H9 (cell line): ENCODE results near the gene BIVM. TPM values are rescaled to one million over a fixed set of nuclear protein-coding genes. Genes with fewer than 3 reads are reported as not detected.
A peak's percentile ranks its signal among the peaks of the same experiment; 100 is the strongest.

Source experiments
- DNase-seq: peaks from one replicate; pipeline ENCODE4 v3.0.0-alpha.2; 2017
- H2AFZ ChIP-seq: one replicate; pipeline ENCODE4 v1.6.1; 2013; ENCODE audit warnings: mild to moderate bottlenecking, low read length, control low read depth, moderate library complexity
- H2AK5ac ChIP-seq: 2 replicates; pipeline ENCODE4 v1.6.1; 2013; ENCODE audit warnings: low read length, control low read depth, mixed read lengths; ENCODE audit not compliant: insufficient read length
- H2BK120ac ChIP-seq: one replicate; pipeline ENCODE4 v1.6.1; 2013; ENCODE audit warnings: low read depth, mild to moderate bottlenecking, low read length, control low read depth, inconsistent platforms; ENCODE audit not compliant: poor library complexity, severe bottlenecking
- H2BK12ac ChIP-seq: 2 replicates; pipeline ENCODE4 v1.6.1; 2013; ENCODE audit warnings: low read length, control low read depth, mixed read lengths, low read depth; ENCODE audit not compliant: insufficient read length
- H2BK15ac ChIP-seq: 2 replicates; pipeline ENCODE4 v1.6.1; 2013; ENCODE audit warnings: low read depth, low read length, control low read depth
- H2BK20ac ChIP-seq: one replicate; pipeline ENCODE4 v1.6.1; 2013; ENCODE audit warnings: low read depth, mild to moderate bottlenecking, low read length, control low read depth, inconsistent platforms; ENCODE audit not compliant: poor library complexity, severe bottlenecking
- H2BK5ac ChIP-seq: 2 replicates; pipeline ENCODE4 v1.6.1; 2013; ENCODE audit warnings: low read length, control low read depth, mixed read lengths; ENCODE audit not compliant: insufficient read length
- H3K14ac ChIP-seq: 2 replicates; pipeline ENCODE4 v1.6.1; 2013; ENCODE audit warnings: low read length, control low read depth; ENCODE audit not compliant: insufficient read depth
- H3K18ac ChIP-seq: 2 replicates; pipeline ENCODE4 v1.6.1; 2013; ENCODE audit warnings: low read depth, mild to moderate bottlenecking, mixed read lengths, low read length, control low read depth; ENCODE audit not compliant: insufficient read length
- H3K23ac ChIP-seq: 2 replicates; pipeline ENCODE4 v1.6.1; 2013; ENCODE audit warnings: low read length, control low read depth, mixed read lengths, low read depth; ENCODE audit not compliant: insufficient read length
- H3K23me2 ChIP-seq: 2 replicates; pipeline ENCODE4 v1.6.1; 2013; ENCODE audit warnings: low read depth, mild to moderate bottlenecking, mixed read lengths, low read length, control low read depth; ENCODE audit not compliant: insufficient read length, poor library complexity, severe bottlenecking
- H3K27ac ChIP-seq: 2 replicates; pipeline ENCODE4 v1.5.1; 2013; ENCODE audit warnings: low read length, control low read depth, mixed read lengths, low read depth; ENCODE audit not compliant: insufficient read length
- H3K27me3 ChIP-seq: 2 replicates; pipeline ENCODE4 v1.6.1; 2013; ENCODE audit warnings: low read length, control low read depth, inconsistent platforms; ENCODE audit not compliant: insufficient read depth
- H3K4ac ChIP-seq: 2 replicates; pipeline ENCODE4 v1.6.1; 2013; ENCODE audit warnings: low read depth, mild to moderate bottlenecking, control low read depth, inconsistent platforms, low read length, moderate library complexity
- H3K4me1 ChIP-seq: 2 replicates; pipeline ENCODE4 v1.6.1; 2013; ENCODE audit warnings: low read length, control low read depth, inconsistent platforms; ENCODE audit not compliant: insufficient read depth
- H3K4me2 ChIP-seq: 2 replicates; pipeline ENCODE4 v1.6.1; 2013; ENCODE audit warnings: low read length, control low read depth, mixed read lengths; ENCODE audit not compliant: insufficient read length, insufficient read depth
- H3K56ac ChIP-seq: 2 replicates; pipeline ENCODE4 v1.6.1; 2013; ENCODE audit warnings: low read depth, mild to moderate bottlenecking, mixed read lengths, low read length, control low read depth; ENCODE audit not compliant: insufficient read length
- H3K79me1 ChIP-seq: 2 replicates; pipeline ENCODE4 v1.6.1; 2013; ENCODE audit warnings: low read depth, mild to moderate bottlenecking, moderate library complexity, low read length, control low read depth, inconsistent platforms; ENCODE audit not compliant: insufficient read depth, poor library complexity, severe bottlenecking
- H3K79me2 ChIP-seq: 2 replicates; pipeline ENCODE4 v1.6.1; 2013; ENCODE audit warnings: low read length, control low read depth, inconsistent platforms; ENCODE audit not compliant: insufficient read depth
- H3K9ac ChIP-seq: 2 replicates; pipeline ENCODE4 v1.6.1; 2013; ENCODE audit warnings: low read length, control low read depth, mixed read lengths; ENCODE audit not compliant: insufficient read length; ENCODE audit errors: extremely low read depth
- H3K9me3 ChIP-seq: one replicate; pipeline ENCODE4 v1.6.1; 2013; ENCODE audit warnings: low read depth, low read length, inconsistent platforms; ENCODE audit not compliant: control insufficient read depth
- H3T11ph ChIP-seq: one replicate; pipeline ENCODE4 v1.6.1; 2013; ENCODE audit warnings: mild to moderate bottlenecking, low read length, control low read depth, inconsistent platforms
- H4K20me1 ChIP-seq: one replicate; pipeline ENCODE4 v1.6.1; 2013; ENCODE audit not compliant: control insufficient read depth, insufficient read length, insufficient read depth
- H4K5ac ChIP-seq: 2 replicates; pipeline ENCODE4 v1.6.1; 2013; ENCODE audit warnings: low read depth, mild to moderate bottlenecking, mixed read lengths, low read length, control low read depth; ENCODE audit not compliant: insufficient read length
- H4K8ac ChIP-seq: replicated peaks from 2 replicates; pipeline ENCODE4 v1.6.1; 2013; ENCODE audit warnings: low read length, control low read depth, mixed read lengths, low read depth; ENCODE audit not compliant: insufficient read length
- H4K91ac ChIP-seq: 2 replicates; pipeline ENCODE4 v1.6.1; 2013; ENCODE audit warnings: low read depth, mild to moderate bottlenecking, moderate library complexity, mixed read lengths, low read length, control low read depth; ENCODE audit not compliant: insufficient read length
- H3K27ac Mint-ChIP-seq, 3 experiments: 2 replicates in 2 of 3; 3 replicates in 1 of 3; pipeline ENCODE4 v1.8.0; 2020 to 2021; ENCODE audit warnings: mixed read lengths in 3 of 3, mild to moderate bottlenecking in 1 of 3, moderate library complexity in 1 of 3
- H3K27me3 Mint-ChIP-seq: 2 replicates; pipeline ENCODE4 v1.8.0; 2021; ENCODE audit warnings: low read depth, mild to moderate bottlenecking, moderate library complexity, mixed read lengths
- H3K36me3 Mint-ChIP-seq, 3 experiments: 2 replicates in 2 of 3; 3 replicates in 1 of 3; pipeline ENCODE4 v1.8.0; 2020 to 2021; ENCODE audit warnings: low read depth in 3 of 3, mixed read lengths in 3 of 3; ENCODE audit not compliant: insufficient read depth in 1 of 3
- H3K4me1 Mint-ChIP-seq, 2 experiments: 2 replicates each; pipeline ENCODE4 v1.8.0; 2020; ENCODE audit warnings: mixed read lengths in 2 of 2
- H3K4me3 Mint-ChIP-seq, 2 experiments: 2 replicates in 1 of 2; 3 replicates in 1 of 2; pipeline ENCODE4 v1.8.0; 2020 to 2021; ENCODE audit warnings: mild to moderate bottlenecking in 2 of 2, mixed read lengths in 2 of 2, moderate library complexity in 1 of 2
- H3K9me3 Mint-ChIP-seq, 2 experiments: 2 replicates in 1 of 2; 3 replicates in 1 of 2; pipeline ENCODE4 v1.8.0; 2020; ENCODE audit warnings: mild to moderate bottlenecking in 2 of 2, mixed read lengths in 2 of 2, moderate library complexity in 1 of 2
- WGBS: extraction: QIAGEN DNeasy Blood & Tissue Kit; methylation state at CpG from one replicate; pipeline ENCODE4 v1.1.7; 2013; ENCODE audit warnings: missing lambda C conversion rate, low lambda C conversion rate, mixed read lengths; ENCODE audit not compliant: insufficient read length; ENCODE audit errors: extremely low coverage; 5-methylcytosine and 5-hydroxymethylcytosine counted together
- total RNA-seq: library from RNA; stranded (reverse); gene quantifications from 2 replicates; pipeline ENCODE4 v1.2.1, GENCODE V29; 2021
- TF ChIP-seq, protein P1 (sequence below): fragments of 200-600 bp; sonication (generic); conservative IDR thresholded peaks from 3 replicates; pipeline ENCODE4 v1.8.0; 2021; ENCODE audit warnings: antibody characterized with exemption, mild to moderate bottlenecking

Gene BIVM
- total RNA-seq, 1 experiment from 2014 or later, result 9.0 TPM

DNA sequence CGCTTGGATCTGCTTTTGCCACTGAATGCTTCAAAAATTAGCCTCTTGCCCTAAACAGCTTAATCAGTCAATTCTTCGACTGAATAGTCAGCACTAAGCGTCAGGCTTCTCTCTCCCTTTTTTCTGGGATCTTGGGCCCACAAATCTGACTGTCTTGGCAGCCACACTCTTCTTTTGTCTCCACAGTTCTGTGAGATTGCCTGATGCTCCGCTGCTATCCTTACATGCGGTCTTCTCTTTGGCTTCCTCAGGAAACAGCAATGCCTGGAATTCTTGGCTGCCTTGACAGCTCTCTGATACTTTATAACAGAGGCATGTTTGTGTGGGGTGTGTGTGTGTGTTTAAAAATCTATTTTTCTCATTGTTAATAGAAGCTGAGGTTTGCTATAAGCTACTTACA lies 79.6 kb downstream of the BIVM start:
- H3K27ac ChIP-seq, result no peak overlapping the region
- no peak overlapping the region for H3K18ac ChIP-seq
- no peaks in the 10 kb centered on the region for H4K20me1 ChIP-seq
- no peak overlapping the region for H3K4me2 ChIP-seq
- no peak overlapping the region for H2BK120ac ChIP-seq
- H3K4ac ChIP-seq, result no peak overlapping the region
- H3K4me1 ChIP-seq, result no peaks in the 10 kb centered on the region
- no peak overlapping the region for H4K5ac ChIP-seq
- H3K27me3 ChIP-seq, result no peaks in the 10 kb centered on the region
- H3K79me1 ChIP-seq, result no peaks in the 10 kb centered on the region
- H2AK5ac ChIP-seq, result no peak overlapping the region
- no peaks in the 10 kb centered on the region for H3K9me3 Mint-ChIP-seq
- H3K36me3 Mint-ChIP-seq, result peaks cover 5 to 15% (median 15%) of the 10 kb centered on the region in 3 experiments; a peak in 4 of 7 replicates
- H2BK12ac ChIP-seq, result no peak overlapping the region
- H2BK20ac ChIP-seq, result no peak overlapping the region
- no peak overlapping the region for H2BK5ac ChIP-seq
- no peak overlapping the region for H2BK15ac ChIP-seq
- peaks cover 15 to 17% of the 10 kb centered on the region in 2 experiments for H3K4me1 Mint-ChIP-seq
- H3K9ac ChIP-seq, result no peak overlapping the region
- no peaks in the 10 kb centered on the region for H3K27me3 Mint-ChIP-seq
- H3K23ac ChIP-seq, result no peak overlapping the region
- no peak overlapping the region for H3T11ph ChIP-seq
- no peak overlapping the region for H3K56ac ChIP-seq
- H4K8ac ChIP-seq, result no peak overlapping the region
- no peak overlapping the region for H4K91ac ChIP-seq
- no CpG with 5 or more reads among the region's 5 CpGs for WGBS
- no peaks in the 10 kb centered on the region for H3K79me2 ChIP-seq
- DNase-seq, result no peak
- H2AFZ ChIP-seq, result no peak overlapping the region
- peak overlapping the region in 1 of 3 experiments; percentile 41; a peak in 1 of 7 replicates for H3K27ac Mint-ChIP-seq
- H3K14ac ChIP-seq, result no peak overlapping the region
- H3K4me3 Mint-ChIP-seq, result no peak overlapping the region
- H3K23me2 ChIP-seq, result no peaks in the 10 kb centered on the region
- no peaks in the 10 kb centered on the region for H3K9me3 ChIP-seq
- TF ChIP-seq, protein P1, sequence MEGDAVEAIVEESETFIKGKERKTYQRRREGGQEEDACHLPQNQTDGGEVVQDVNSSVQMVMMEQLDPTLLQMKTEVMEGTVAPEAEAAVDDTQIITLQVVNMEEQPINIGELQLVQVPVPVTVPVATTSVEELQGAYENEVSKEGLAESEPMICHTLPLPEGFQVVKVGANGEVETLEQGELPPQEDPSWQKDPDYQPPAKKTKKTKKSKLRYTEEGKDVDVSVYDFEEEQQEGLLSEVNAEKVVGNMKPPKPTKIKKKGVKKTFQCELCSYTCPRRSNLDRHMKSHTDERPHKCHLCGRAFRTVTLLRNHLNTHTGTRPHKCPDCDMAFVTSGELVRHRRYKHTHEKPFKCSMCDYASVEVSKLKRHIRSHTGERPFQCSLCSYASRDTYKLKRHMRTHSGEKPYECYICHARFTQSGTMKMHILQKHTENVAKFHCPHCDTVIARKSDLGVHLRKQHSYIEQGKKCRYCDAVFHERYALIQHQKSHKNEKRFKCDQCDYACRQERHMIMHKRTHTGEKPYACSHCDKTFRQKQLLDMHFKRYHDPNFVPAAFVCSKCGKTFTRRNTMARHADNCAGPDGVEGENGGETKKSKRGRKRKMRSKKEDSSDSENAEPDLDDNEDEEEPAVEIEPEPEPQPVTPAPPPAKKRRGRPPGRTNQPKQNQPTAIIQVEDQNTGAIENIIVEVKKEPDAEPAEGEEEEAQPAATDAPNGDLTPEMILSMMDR, result no peak
